HG02571 (cell line): ENCODE data around the gene SUN2.
A peak's percentile ranks its signal among the peaks of the same experiment; 100 is the strongest.

Source experiments
- ATAC-seq: cut with Tn5 transposase; IDR thresholded peaks from one replicate; pipeline ENCODE4 v1.9.1; 2021; ENCODE audit warnings: mild to moderate bottlenecking, moderate library complexity; ENCODE audit not compliant: unreplicated experiment

Gene SUN2

GRCh38 chr22:38755155-38755910 is 465 bp downstream of the SUN2 start:
- ATAC-seq: peak; percentile 46

GRCh38 chr22:38754751-38755154 is 1.0 kb downstream of the SUN2 start:
- ATAC-seq: no peak

DNA sequence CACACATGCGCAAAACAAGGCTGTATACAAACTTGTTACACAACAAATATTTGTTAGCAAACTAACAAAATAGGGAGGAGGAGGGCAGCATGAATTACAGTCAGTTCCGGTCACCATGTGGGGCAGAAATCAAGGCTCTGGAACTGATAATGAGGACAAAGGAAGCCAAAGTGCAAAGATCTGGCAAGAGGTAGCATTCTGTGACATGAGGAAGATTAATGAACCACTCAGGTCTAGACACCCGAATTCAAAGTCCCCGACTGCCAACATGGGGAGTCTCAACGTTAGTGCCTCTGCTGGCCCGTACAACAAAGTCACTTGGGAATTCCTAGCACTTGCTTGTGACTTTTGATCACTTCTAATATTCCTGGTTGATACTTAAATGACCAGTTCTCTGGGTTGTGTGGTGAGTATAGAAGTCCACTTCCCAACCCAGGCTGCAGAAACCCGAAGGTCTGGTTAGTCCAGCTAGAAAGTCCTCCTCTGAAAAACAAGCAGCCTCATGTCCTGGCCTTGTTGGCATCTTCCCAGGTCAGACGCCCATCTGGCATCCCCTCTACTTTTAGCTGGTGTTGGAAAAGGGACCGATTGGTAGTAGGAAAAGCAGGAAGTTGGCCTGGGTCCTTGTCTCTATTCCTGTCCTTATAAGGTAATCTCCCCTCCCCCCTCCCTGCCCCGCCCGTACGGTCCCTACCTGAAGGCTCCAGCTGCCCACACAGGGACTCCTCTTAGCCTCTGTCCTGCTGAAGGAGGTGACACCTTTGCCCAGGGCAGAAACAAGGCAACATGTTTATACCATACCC is 1.6 kb downstream of the SUN2 start:
- no peak for ATAC-seq

DNA sequence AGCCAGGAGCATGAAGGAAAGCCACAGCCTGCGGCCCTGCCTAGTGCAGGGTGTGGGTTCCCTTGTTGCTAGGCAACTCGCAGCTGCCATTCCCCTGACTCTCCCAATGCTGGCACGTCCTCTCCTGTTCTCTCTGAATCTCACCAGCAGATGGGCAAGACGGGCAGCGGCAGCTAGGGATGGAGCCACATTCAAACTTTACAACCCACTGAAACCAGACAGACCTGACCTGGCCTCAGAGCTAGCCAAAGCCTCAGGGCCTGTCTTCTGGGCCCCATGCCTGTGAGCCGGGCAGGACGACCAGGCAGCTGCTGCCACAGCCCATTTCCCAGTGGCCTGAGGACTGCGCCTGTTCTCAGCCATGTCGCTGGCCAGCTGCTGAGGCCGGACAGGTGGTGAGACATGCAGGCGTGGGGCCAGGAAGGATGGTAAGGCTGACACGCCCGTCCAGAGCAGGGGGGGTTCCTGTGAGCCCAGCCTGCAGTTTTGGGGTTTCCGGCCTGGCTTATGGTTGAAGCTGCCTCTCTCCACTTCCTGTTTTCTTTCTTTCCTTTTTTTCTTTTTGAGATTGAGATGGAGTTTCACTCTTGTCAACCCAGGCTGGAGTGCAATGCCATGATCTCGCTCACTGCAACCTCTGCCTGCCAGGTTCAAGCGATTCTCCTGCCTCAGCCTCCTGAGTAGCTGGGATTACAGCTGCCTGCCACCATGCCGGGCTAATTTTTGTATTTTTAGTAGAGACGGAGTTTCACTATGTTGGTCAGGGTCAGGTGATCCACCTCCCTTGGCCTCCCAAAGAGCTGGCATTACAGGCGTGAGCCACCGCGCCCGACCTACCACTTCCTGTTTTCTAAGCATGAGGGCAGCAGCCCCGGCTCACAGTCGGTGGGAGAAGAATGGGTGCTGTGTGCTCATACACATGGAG is 4.1 kb downstream of the SUN2 start:
- ATAC-seq: no peak

- ATAC-seq: no peak
Observed at GRCh38 chr22:38751066-38751421, 4.8 kb downstream of the SUN2 start.

- no peak for ATAC-seq
Observed at GRCh38 chr22:38750638-38751037, 5.2 kb downstream of the SUN2 start.

GRCh38 chr22:38750104-38750503 is 5.7 kb downstream of the SUN2 start:
- ATAC-seq: no peak

- ATAC-seq: no peak
Observed at GRCh38 chr22:38748487-38749136, 7.2 kb downstream of the SUN2 start.

DNA sequence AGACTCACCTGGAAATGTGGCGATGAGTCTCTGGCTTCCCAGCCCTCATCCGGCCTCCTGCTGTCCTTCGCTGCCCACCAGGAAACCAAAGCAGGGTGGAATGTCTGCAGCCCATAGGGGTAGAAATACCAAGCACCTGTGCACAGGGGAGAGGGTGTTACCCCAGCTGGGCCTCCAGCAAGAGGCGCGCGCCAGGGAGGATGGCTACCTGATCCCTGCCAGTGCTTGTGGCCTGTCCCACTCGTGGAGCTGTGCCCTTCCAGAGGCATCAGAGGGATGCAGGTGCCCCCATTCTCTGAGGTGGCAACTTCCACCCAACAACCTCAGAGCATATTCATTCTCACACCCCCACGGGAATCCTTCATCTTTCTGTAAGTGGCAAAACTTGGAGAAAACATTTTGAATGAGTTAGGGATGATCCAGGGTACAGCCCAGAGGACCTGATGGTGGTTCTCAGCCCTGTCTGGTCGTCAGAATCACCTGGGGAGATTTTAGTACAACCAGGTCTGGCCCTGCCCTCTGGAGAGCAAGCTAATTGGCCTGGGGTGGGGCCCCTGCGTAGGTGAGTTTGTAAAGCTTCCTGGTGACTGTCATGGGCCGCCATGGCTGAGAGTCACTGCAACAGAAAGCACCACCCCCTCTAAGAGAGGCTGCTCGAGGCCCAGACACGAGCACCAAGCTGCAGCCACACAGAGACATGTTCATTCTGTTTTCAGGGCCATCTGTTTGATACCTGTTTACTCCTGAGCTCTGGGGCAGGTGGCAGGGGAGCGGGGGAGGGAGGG is 9.9 kb downstream of the SUN2 start:
- ATAC-seq: no peak

GRCh38 chr22:38744981-38745380 is 10.8 kb downstream of the SUN2 start:
- ATAC-seq: no peak

DNA sequence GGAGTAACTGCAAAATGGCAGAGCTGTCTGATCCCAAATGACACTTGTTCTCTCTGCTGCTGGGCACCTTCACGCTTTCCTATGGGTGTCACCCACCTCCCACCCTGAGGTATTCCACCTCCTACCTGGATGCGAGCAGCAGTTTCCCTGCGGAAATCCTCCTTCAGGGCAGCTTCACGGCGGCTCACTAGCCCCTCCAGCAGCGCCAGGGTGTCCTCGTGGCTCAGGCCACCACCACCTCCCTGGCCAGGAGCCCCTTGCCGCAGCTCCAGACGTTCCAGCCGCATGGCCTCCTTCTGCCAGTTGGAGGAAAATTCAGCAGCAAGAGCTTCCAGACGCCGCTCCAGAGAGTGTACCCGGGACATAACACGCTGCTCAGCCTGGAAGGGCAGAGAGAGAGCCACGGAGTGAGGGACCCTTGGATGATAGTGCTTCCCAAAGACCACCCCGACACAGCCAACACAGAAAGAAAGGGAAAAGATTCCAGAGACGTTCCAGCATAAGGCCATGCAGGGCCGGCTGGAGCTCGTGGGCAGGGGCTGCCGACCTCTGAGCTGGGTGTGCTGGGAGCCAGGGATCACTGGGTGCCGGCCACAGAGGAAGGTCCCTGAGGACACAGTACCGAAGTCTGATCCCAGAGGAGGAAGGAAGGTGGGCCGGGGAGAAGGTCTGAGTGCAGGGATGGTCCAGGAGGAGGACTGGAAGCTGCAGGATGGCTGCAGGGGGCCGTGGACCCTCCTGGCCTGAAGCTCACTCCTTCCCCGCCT is 13.4 kb downstream of the SUN2 start:
- ATAC-seq: no peak

GRCh38 chr22:38741576-38741975 is 14.2 kb downstream of the SUN2 start:
- no peak for ATAC-seq

DNA sequence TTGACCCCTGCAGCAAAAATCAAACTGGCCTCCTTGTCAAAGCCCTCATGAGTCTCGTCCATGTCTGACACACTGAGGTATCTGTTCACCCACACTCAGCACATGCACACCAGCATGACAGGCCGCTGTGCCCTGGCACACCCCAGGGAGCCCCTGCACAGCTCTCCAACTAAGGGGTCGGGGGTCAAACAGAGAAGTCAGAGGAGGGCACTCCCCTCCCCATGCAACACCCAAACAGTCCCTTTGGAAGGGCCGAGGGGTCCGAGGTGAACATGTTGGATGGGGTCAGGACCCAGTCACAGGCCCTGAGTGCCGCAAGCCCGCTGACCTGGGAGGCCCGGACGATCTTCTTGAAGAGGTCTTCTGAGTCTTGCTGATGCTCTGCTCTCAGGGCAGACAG is 14.6 kb downstream of the SUN2 start:
- ATAC-seq: no peak

DNA sequence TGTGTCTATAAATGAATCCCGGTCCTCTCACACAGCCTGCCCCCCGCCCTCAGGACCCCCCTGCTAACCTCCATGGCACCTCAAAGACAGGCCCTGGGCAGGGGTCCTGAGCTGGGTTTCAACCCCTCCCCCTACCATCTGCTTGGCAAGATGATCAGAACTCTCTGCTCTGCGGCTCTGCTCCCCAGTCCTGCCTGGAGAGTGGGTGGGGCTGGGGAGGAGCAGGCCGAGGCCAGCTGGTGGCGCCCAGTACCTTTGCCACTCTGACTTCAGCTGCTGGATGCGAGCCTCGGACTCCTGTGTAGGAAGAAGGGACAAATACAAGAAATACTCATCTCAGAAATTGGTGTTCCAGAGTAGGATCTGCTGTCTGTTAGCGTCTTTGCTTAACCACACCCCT is 15.0 kb downstream of the SUN2 start:
- no peak for ATAC-seq

- ATAC-seq: no peak
Observed at GRCh38 chr22:38740116-38740723, 15.6 kb downstream of the SUN2 start.

- ATAC-seq: no peak
Observed at GRCh38 chr22:38739300-38740055, 16.3 kb downstream of the SUN2 start.

DNA sequence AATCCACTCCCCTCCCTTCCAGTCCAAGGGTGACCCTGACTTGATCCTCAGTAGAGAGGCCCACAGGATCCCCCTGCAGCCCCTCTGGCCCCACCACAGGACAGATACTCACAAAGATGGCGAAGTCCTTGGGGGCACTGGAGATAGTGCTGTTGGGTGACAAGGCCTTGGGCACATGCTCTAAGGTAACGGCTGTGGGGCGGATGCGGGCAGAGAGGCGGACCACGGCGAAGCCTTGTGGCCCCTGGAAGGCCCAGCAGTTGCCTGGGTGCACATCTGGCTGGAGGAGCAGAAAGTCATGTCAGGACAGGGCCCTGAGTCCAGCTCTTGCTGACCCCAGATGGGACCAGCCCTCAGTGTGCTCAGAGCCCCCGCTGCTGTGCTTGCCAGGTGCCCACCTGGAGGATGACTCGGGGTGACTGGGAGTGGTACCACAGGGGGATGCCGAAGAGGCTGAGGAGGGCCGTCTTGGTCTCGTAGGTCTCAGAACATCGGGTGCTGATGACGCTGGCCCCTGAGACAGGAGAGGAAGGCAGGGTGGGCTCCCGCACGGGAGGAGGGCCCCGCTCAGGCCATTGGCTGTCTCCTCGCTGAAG is 17.2 kb downstream of the SUN2 start:
- no peak for ATAC-seq
